ENCODE data around the gene TNFAIP3.
A peak's percentile ranks its signal among the peaks of the same experiment; 100 is the strongest.
"Not testable (repeated sequence)": the region's sequence is repeated elsewhere in the genome, so short reads cannot be mapped to it uniquely, and the experiment has no call there.

TNFAIP3 gene

GRCh38 chr6:137866914-137867684 is at the start of gene TNFAIP3:
Gene TNFAIP3 (plus strand): TSS chr6:137867259. CDS start chr6:137871228, 3,969 bp downstream.
- DNase-seq = peak in 54 of 58 donors; percentile 26 to 90 (median 76)

DNA sequence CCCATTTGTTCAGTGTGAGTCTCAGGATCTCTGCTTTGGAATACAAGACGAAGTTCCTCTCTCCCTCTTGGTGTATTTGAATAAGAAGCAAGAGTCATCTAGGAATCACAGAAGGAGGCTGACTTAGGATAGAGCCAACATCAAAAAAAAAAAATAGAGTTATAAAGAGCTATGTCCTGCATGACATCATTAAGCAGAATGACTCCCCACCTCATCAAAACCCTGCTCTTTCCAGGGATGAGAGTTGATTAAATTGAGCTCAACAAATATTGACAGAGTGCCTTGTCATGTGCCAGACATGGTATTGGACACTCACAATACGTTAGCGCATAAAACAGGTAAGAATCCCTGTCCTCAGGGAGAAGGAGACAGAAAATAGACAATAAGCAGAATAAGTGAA is 48.6 kb upstream of the TNFAIP3 start:
- no peak for DNase-seq

DNA sequence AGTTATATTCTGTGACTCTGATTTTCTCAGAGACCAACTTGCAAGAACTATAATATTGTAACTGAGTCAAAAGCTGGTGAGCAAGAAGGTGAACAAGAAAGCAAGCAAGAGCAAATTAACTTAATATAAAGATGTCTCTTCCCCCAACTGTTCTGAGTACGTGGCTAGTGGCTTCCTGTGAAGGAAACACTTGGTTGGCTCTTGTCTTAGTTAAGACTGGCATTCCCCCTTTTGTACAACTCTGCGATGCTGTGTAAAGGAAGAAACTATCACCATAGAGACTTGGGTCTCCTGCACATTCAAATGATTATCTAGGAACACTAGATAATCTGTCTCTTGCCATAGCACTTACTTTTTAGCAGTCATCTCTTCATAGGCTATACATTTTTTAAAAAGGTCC is 47.3 kb upstream of the TNFAIP3 start:
- DNase-seq = no peak

DNA sequence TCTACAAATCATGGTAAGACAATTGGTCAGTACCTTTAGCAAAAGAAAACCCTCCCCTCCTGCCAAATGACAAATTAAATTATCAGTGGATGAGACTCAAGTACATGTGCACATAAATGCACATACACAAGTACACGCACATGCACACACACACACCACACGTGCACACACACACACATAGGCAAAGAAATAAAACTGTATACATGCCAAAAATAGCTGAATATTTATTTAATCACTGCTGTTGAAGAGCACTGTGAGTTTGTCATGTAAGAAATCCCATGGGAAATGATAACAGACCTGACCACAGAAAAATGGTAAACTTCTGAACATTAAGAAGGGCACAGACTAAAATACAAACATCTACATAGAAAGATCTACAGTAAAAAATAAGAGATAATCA is 46.6 kb upstream of the TNFAIP3 start:
- no peak for DNase-seq

- no peak for DNase-seq
Observed at GRCh38 chr6:137820952-137821351, 46.1 kb upstream of the TNFAIP3 start.

DNA sequence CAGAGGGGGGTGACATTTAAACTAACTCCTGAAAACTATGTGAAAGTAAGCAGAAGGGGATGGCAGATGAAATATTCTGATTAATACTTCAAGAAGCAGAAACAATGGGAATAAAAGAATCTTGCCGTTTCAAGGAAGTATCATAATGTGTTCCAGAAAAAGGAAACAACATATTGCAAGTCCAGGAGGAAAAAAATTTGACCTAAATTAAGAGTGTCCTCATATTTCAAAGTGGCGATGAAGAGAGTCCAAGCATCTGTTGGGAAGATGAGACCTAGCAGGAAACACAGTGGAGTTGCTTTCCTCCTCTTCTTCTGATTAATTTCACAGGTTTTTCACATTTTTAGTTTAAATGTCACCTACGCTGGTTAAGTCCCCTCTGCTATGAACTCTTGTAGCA is 45.6 kb upstream of the TNFAIP3 start:
- DNase-seq = no peak

DNA sequence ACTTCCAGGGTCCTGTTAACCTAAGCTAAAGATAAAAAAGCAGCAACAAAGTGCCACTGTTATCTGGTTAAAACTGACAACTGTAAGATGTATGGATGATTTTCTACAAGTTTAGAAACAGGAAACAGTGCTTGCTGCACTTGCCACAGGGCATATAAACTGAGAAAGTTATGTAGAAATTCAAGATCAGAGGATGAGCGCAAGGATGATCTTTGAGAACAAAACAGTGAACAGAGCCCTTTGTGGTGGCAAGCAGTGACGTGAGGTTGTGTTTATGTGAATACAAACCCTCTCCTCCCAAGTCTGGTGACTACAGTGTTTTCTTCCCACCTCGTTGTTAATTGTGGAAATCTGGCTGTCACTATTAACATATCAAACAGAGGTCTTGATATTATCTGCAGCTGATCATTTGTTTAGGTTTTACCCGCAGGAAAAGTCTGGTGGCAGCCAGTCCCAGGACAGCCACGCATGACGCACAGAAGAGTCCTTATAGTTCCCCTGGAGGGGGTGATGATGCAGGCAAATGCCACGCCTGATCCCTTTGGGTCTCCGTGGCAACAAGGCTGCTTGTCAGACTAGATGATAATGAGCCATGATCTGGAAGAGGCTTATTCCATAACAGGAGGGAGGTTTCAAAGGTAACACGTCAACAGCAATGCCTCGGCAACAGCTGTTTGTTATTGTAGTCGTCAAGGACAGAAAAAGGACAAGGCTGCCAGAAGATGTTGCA is 43.1 kb upstream of the TNFAIP3 start:
- DNase-seq = peak in 11 of 58 donors; percentile 3 to 38 (median 13)

DNA sequence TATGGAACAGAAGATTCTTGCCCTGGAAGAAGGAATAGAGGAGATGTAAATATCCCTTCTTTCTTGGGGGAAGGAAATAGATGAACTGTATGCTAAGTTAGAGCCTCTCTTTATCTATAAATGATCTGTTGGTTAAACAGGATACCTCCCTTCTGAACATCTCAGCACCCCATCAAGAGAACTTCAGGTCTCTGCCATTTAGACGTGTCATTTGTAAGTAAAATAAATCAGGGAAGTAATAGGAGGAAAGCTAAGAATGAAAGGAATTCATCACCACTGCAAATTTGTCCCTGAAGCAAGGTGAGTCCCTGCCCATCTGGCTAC is 42.5 kb upstream of the TNFAIP3 start:
- DNase-seq = no peak

DNA sequence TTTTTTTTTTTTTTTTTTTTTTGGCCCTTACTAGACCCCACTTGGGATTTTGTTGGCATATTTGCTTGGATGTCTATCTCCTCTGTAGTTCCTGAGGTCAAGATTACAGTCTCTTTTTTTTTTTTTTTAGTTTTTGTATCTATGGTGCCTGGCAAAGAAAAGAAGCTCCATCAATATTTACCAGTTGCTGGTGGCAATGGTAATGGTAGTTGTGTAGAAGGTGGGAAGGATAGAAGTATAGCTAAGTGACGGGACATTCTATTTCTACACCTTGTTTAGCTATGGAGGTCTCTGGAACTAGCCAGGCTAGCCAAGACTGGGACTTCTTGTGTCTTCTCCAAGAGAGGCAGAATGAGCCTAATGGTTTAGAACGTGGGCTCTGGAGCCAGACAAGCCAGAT is 42.2 kb upstream of the TNFAIP3 start:
- DNase-seq = no peak

DNA sequence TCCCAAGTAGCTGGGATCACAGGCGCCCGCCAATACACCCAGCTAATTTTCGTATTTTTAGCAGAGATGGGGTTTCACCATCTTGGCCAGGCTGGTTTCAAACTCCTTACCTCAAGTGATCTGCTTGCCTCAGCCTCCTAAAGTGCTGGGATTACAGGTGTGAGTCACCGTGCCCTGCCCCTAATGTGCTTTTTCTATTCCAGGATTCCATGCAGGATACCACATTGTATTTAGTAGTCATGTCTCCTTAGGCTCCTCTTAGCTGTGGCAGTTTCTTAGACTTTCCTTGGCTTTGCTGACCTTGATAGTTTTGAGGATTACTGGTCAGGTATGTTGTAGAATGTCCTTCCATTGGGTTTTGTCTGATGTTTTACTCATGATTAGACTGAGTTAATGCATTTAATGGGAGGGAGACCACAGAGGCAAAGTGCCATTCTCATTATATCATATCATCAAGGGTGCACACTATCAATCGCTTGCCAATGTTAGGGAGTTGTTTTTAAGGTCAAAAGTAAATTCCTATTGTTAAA is 39.6 kb upstream of the TNFAIP3 start:
- no peak for DNase-seq

- DNase-seq = no peak
Observed at GRCh38 chr6:137827977-137828810, 38.9 kb upstream of the TNFAIP3 start.

DNA sequence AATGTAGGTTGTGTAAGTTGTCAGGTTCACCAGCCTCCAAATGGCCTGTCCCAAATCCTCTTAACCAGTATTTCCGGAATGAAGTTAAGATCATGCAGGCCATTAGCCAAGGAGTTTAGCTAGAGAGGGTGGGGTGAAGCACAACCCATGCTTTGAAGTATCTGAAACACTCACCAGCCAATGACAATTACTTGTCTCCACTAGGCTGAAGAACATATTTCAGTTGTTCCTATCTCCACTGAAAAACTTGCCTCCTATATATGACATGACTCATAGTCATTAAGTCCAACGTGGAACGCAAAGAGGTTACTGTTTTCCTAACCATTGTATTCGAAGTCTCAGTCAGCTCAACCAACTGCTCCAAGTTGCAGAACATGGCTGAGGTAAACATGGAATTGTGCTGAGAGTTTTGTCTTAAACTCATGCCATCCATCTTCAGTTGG is 37.4 kb upstream of the TNFAIP3 start:
- no peak for DNase-seq

GRCh38 chr6:137830511-137830911 is 36.5 kb upstream of the TNFAIP3 start:
- DNase-seq = no peak

DNA sequence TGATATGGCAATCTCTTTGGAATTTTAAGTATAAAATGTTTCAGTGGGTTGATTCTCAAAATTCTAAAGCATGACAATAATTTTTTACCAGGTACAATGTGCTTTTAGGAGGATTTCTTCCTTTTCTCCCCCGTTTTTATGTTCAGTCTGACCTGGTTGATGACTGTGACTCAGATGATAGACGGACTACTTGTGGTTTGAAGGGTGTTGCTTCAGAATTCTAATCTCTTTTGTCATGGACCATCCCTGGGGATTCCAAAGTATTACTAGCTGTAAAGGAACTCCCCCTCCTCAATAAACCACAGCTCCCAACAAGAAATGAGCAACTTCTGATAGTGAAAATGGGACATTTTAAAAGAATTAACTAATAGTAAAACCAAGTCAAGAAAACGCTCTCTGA is 34.9 kb upstream of the TNFAIP3 start:
- DNase-seq = no peak

DNA sequence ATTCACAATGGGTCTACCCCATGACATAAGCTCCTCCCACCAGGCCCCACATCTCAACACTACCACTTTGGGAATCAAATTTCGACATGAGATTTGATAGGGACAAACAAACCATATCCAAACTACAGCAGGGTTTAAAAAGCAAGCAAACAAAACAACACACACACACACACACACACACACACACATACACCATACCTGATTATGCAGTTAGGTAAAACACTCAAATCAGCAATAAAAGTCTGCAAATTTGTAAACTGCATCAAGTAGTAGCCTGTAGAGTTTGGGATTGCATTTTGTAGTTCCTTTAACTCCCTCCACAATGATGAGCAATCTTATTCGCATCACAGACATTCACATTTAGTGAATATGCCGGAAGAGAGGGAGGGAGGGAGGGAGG is 32.6 kb upstream of the TNFAIP3 start:
- no peak for DNase-seq

GRCh38 chr6:137836788-137837187 is 30.3 kb upstream of the TNFAIP3 start:
- peak in 3 of 58 donors; percentile 1 to 16 (median 3) for DNase-seq

- not testable (repeated sequence) for DNase-seq
Observed at GRCh38 chr6:137838090-137838489, 29.0 kb upstream of the TNFAIP3 start.

DNA sequence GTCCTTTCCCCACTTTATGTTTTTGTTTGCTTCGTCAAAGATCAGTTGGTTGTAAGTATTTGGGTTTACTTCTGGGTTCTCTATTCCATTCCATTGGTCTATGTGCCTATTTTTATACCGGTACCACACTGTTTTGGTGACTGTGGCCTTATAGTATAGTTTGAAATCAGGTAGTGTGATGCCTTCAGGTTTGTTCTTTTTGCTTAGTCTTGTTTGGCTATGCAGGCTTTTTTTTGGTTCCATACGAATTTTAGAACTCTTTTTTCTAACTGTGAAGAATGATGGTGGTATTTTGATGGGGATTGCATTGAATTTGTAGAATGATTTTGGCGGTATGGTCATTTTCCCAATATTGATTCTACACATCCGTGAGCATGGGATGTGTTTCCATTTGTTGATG is 28.5 kb upstream of the TNFAIP3 start:
- DNase-seq = not testable (repeated sequence)

DNA sequence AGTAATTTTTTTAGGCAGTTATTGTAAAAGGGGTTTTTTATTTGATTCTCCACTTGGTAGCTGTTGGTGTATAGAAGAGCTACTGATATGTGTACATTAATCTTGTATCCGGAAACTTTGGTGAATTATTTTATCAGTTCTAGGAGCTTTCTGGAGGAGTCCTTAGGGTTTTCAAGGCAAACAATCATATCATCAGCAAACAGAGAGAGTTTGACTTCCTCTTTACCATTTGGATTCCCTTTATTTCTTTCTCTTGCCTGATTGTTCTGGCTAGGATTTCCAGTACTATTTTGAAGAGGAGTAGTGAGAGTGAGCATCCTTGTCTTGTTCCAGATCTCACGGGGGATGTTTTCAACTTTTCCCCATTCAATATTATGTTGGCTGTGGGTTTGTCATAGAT is 28.0 kb upstream of the TNFAIP3 start:
- no peak for DNase-seq

DNA sequence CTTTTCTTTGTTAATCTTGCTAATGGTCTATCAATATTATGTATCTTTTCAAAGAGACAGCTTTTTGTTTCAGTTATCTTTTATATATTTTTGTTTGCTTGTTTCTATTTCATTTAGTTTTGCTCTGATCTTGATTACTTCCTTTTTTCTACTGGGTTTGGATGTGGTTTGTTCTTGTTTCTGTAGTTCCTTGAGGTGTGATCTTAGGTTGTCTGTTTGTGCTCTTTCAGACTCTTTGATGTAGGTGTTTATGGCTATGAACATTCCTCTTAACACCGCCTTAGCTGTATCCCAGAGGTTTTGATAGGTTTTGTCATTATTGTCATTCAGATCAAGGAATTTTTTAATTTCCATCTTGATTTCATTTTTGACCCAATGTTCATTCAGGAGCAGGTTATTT is 26.8 kb upstream of the TNFAIP3 start:
- DNase-seq = no peak

GRCh38 chr6:137843211-137843610 is 23.8 kb upstream of the TNFAIP3 start:
- no peak for DNase-seq

DNA sequence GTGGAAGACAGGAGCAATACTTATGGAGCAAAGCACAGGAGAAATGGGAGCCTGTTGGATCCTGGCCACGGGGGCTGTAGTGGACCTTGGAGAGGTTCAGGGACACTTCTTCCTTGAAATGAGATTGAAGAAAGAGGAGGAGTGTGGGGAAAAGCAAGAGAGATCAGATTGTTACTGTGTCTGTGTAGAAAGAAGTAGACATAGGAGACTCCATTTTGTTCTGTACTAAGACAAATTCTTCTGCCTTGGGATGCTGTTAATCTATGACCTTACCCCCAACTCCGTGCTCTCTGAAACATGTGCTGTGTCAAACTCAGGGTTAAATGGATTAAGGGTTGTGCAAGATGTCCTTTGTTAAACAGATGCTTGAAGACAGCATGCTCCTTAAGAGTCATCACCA is 22.7 kb upstream of the TNFAIP3 start:
- DNase-seq = not testable (repeated sequence)

All from anterior cingulate cortex (tissue), 58 donors.